Osteocyte (in vitro differentiated cells): ENCODE results near the gene KLHL12. TPM values are rescaled to one million over a fixed set of nuclear protein-coding genes. Genes with fewer than 3 reads are reported as not detected.

Experiments
- DNase-seq: peaks from one replicate; pipeline ENCODE4 v3.0.0; 2021; ENCODE audit warnings: mixed read lengths; ENCODE audit not compliant: unreplicated experiment; ENCODE audit errors: extremely low spot score
- H3K27ac Mint-ChIP-seq: one replicate; pipeline ENCODE4 v1.8.0; 2021; ENCODE audit warnings: mild to moderate bottlenecking, mixed read lengths; ENCODE audit not compliant: unreplicated experiment
- H3K27me3 Mint-ChIP-seq: one replicate; pipeline ENCODE4 v1.8.0; 2021; ENCODE audit warnings: mixed read lengths; ENCODE audit not compliant: unreplicated experiment
- H3K36me3 Mint-ChIP-seq: one replicate; pipeline ENCODE4 v1.8.0; 2021; ENCODE audit warnings: mixed read lengths; ENCODE audit not compliant: unreplicated experiment
- H3K4me1 Mint-ChIP-seq: one replicate; pipeline ENCODE4 v1.8.0; 2021; ENCODE audit warnings: mixed read lengths; ENCODE audit not compliant: unreplicated experiment
- H3K4me3 Mint-ChIP-seq: one replicate; pipeline ENCODE4 v1.8.0; 2021; ENCODE audit warnings: mild to moderate bottlenecking, moderate library complexity, mixed read lengths; ENCODE audit not compliant: unreplicated experiment
- H3K9me3 Mint-ChIP-seq: one replicate; pipeline ENCODE4 v1.8.0; 2021; ENCODE audit warnings: mixed read lengths; ENCODE audit not compliant: unreplicated experiment
- total RNA-seq: library from RNA; stranded (reverse); gene quantifications from 2 replicates; pipeline ENCODE4 v1.2.1, GENCODE V29; 2021
- TF ChIP-seq, protein P1 (sequence below): fragments of 200-600 bp; sonication (generic); IDR thresholded peaks from 2 replicates; pipeline ENCODE4 v1.5.0; 2021; ENCODE audit warnings: antibody characterized with exemption, mild to moderate bottlenecking, moderate library complexity

The KLHL12 gene
- total RNA-seq, 1 donor from 2014 or later = 24.2 TPM

DNA sequence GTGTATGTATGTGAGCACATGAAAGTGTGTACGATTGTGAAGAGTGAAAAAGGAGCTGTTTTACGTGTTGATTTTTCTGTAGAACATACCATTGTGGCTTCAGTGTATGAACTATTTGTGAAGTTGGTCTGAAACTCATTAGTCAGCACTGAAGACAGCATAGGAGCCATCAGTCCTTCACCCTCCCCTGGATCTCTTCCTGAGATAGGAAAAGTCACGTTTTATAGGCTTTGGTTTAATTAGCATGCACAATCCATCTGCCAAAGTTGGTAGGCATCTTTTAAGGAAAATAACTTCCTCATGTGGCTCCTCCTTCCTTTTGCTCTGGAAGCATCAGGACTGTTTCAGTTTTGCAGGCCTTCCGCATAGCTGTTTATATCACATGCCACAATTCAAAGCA, 36.6 kb downstream of the KLHL12 start:
- DNase-seq = no peak
- Mint-ChIP-seq H3K4me1 (peaks cover 17% of the 10 kb centered on the region), H3K9me3 (no peaks in the 10 kb centered on the region), H3K27me3 (no peaks in the 10 kb centered on the region), H3K36me3 (peaks cover 28% of the 10 kb centered on the region), H3K27ac (no peak overlapping the region), H3K4me3 (no peak overlapping the region)
- TF ChIP-seq, protein P1, sequence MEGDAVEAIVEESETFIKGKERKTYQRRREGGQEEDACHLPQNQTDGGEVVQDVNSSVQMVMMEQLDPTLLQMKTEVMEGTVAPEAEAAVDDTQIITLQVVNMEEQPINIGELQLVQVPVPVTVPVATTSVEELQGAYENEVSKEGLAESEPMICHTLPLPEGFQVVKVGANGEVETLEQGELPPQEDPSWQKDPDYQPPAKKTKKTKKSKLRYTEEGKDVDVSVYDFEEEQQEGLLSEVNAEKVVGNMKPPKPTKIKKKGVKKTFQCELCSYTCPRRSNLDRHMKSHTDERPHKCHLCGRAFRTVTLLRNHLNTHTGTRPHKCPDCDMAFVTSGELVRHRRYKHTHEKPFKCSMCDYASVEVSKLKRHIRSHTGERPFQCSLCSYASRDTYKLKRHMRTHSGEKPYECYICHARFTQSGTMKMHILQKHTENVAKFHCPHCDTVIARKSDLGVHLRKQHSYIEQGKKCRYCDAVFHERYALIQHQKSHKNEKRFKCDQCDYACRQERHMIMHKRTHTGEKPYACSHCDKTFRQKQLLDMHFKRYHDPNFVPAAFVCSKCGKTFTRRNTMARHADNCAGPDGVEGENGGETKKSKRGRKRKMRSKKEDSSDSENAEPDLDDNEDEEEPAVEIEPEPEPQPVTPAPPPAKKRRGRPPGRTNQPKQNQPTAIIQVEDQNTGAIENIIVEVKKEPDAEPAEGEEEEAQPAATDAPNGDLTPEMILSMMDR = no peak

DNA sequence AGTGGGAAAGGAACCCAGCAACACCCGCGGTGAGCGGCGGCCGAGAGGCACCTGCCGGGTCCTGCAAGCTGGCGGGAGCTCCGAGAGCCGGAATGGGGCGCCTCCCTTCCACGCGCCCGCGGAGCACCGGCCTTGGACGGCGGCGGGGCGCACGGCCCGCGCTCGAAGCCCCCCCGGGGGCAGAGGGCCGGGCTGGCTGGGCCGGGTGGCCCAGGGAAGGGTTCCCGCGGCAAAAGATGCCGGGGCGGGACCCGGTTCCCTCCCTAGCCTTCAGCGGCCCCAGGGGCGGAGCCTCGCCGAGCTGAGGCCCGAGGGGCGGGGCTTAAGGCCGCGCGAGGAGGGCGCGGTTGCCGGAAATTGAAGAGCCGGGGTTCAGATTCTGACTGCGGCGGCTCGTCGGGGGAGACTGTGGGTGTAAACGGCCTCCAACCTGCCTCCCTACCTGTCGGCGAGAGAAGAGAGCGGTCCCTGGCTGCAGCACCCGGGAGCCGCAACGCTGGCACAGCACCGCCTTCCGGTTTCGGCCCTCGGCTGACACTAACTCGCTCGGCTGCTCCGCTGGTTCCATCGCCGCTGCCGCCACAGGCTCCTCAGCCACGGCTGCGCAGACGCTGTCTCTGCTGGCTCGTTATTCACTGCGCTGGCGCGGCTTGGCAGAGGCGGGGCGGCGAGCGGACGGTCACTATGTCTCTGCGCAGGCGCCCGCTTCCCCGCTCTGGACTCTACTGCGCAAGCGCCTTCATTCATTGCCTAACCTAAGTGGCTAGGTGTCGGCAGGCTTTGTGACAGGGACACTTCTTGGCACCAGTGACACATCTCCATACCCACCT, 38.3 kb downstream of the KLHL12 start, which contains the start of gene RABIF:
TSS of gene RABIF (minus strand) at position 619 of the 830 bp plus-strand sequence. CDS start at position 568, 51 bp downstream.
- DNase-seq = peak; percentile 99
- Mint-ChIP-seq H3K4me3 (peak within 1 kb of the TSS; percentile 91), H3K27me3 (no peaks in the 10 kb centered on the region), H3K4me1 (peaks cover 18% of the 10 kb centered on the region), H3K9me3 (no peaks in the 10 kb centered on the region), H3K27ac (peak within 1 kb of the TSS; percentile 90), H3K36me3 (peaks cover 17% of the 10 kb centered on the region)
- TF ChIP-seq, protein P1 = peak; percentile 38

DNA sequence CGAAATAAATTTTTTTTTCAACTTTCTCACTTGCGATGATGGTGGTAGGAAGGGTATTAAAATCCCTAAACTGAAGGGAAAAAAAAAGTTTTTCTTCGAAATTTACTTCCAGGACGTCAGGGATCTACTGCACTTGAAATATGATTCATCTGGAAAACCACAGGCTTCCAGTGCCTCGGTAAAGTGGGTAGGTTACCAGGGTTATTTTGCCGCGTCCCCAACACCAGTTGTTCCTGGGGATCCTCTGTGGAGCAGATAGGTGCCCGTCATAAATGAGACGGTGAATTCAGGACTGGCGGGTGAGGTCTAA, 38.9 kb downstream of the KLHL12 start:
- Mint-ChIP-seq H3K27me3 (no peaks in the 10 kb centered on the region), H3K4me1 (peaks cover 18% of the 10 kb centered on the region), H3K27ac (peak overlapping the region; percentile 87), H3K36me3 (peaks cover 13% of the 10 kb centered on the region), H3K4me3 (peak overlapping the region; percentile 91), H3K9me3 (no peaks in the 10 kb centered on the region)
- TF ChIP-seq, protein P1 = no peak
- DNase-seq = no peak

DNA sequence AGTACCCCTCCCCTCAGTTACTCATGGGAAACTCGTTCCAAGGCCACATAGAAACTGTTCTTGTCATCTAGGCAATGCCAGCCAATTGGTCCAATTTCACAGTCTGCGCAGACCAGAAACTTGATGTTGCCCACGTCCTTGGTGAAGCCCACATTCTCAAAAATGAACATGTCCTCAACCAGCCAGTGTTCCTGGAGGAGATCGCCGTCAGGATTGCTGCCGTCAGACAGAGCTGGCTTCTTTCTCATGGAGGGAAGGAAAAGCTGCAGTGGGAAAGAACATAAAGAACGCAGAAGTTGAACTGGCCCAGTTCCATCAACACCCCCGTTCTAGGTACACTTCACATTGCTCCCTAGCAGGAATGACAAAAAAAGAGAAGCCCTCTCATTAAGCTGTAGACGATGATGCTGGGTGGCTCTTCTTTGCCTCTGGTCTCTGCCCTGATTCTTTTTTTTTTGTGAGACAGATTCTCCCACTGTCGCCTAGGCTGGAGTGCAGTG, 46.0 kb downstream of the KLHL12 start:
- TF ChIP-seq, protein P1 = no peak
- Mint-ChIP-seq H3K36me3 (peaks cover 17% of the 10 kb centered on the region), H3K4me1 (peaks cover 1% of the 10 kb centered on the region), H3K9me3 (no peaks in the 10 kb centered on the region), H3K4me3 (no peak overlapping the region), H3K27ac (no peak overlapping the region), H3K27me3 (no peaks in the 10 kb centered on the region)
- no peak for DNase-seq

DNA sequence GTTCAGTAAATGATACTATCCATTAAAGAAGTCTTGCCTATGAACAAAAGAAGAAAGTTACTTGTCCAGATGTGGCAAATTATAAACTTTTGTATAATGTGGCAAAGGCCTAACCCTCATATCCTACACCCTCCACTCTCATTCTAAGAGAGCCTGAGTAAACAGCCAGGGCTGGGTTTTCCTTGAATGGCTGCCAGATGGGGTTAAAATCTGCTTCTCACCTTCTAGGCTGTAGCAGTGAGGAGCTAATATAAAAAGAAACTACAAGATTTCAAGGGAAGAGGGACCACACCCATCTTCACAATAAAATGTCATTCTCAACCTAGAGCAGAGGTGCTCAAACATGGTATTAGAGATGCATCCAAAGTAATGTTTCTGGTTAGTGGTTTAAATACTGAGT, 47.0 kb downstream of the KLHL12 start:
- peaks cover under 1% of the 10 kb centered on the region for H3K4me1 Mint-ChIP-seq
- H3K9me3 Mint-ChIP-seq = no peaks in the 10 kb centered on the region
- no peak overlapping the region for H3K27ac Mint-ChIP-seq
- DNase-seq = no peak
- H3K36me3 Mint-ChIP-seq = peaks cover 17% of the 10 kb centered on the region
- TF ChIP-seq, protein P1 = no peak
- H3K4me3 Mint-ChIP-seq = no peak overlapping the region
- H3K27me3 Mint-ChIP-seq = no peaks in the 10 kb centered on the region
